HepG2 (cell line): ENCODE measurements around the gene PHACTR1. TPM values are rescaled to one million over a fixed set of nuclear protein-coding genes. Genes with fewer than 3 reads are reported as not detected.

ENCODE experiments used
- ATM ChIP-seq: fragments of 450-650 bp; IDR thresholded peaks from 2 replicates; pipeline ENCODE4 v1.7.1; 2017; ENCODE audit warnings: mild to moderate bottlenecking, borderline replicate concordance
- CC2D1A ChIP-seq: sonication (generic); formaldehyde crosslinking; IDR thresholded peaks from 2 replicates; pipeline ENCODE4 v1.8.1; 2023; ENCODE audit warnings: mild to moderate bottlenecking, missing genetic modification reagents
- CREBL2 ChIP-seq: sonication (generic); formaldehyde crosslinking; IDR thresholded peaks from 2 replicates; pipeline ENCODE4 v1.8.1; 2023; ENCODE audit warnings: missing genetic modification reagents, mild to moderate bottlenecking, borderline replicate concordance
- E2F5 ChIP-seq: sonication (generic); formaldehyde crosslinking; conservative IDR thresholded peaks from 2 replicates; pipeline ENCODE4 v1.4.0; 2020; ENCODE audit warnings: missing genetic modification reagents
- KLF15 ChIP-seq: sonication (generic); formaldehyde crosslinking; IDR thresholded peaks from 2 replicates; pipeline ENCODE4 v1.8.1; 2023; ENCODE audit warnings: borderline replicate concordance, mild to moderate bottlenecking, inconsistent platforms, missing genetic modification reagents, mixed read lengths
- MAX ChIP-seq: IDR thresholded peaks from 2 replicates; pipeline ENCODE4 v1.6.1; 2012; ENCODE audit warnings: inconsistent platforms
- MEIS1 ChIP-seq: sonication (generic); formaldehyde crosslinking; IDR thresholded peaks from 2 replicates; pipeline ENCODE4 v1.9.0; 2021; ENCODE audit warnings: mild to moderate bottlenecking, missing genetic modification reagents, moderate library complexity, borderline replicate concordance
- PRPF4 ChIP-seq: fragments of 200-400 bp; formaldehyde crosslinking; IDR thresholded peaks from 2 replicates; pipeline ENCODE4 v1.6.1; 2016; ENCODE audit warnings: low read length, low read depth; ENCODE audit not compliant: poor library complexity, severe bottlenecking
- RBM39 ChIP-seq: fragments of 200-400 bp; formaldehyde crosslinking; IDR thresholded peaks from one replicate; pipeline ENCODE4 v1.6.1; 2018; ENCODE audit warnings: antibody characterized with exemption, mild to moderate bottlenecking, low read depth, low read length; ENCODE audit not compliant: poor library complexity, severe bottlenecking
- SNAPC4 ChIP-seq: sonication (generic); formaldehyde crosslinking; IDR thresholded peaks from 2 replicates; pipeline ENCODE4 v1.4.0; 2020; ENCODE audit warnings: mild to moderate bottlenecking, missing genetic modification reagents
- TOE1 ChIP-seq: sonication (generic); formaldehyde crosslinking; IDR thresholded peaks from 2 replicates; pipeline ENCODE4 v1.4.0; 2020; ENCODE audit warnings: mild to moderate bottlenecking, missing genetic modification reagents
- TOPORS ChIP-seq: sonication (generic); formaldehyde crosslinking; IDR thresholded peaks from 2 replicates; pipeline ENCODE4 v1.8.0; 2023; ENCODE audit warnings: mild to moderate bottlenecking, missing genetic modification reagents
- ZBTB10 ChIP-seq: sonication (generic); formaldehyde crosslinking; IDR thresholded peaks from 2 replicates; pipeline ENCODE4 v1.4.0; 2020; ENCODE audit warnings: missing genetic modification reagents, borderline replicate concordance
- ZNF12 ChIP-seq: sonication (generic); formaldehyde crosslinking; IDR thresholded peaks from 2 replicates; pipeline ENCODE4 v1.5.0; 2020; ENCODE audit warnings: missing genetic modification reagents
- ZNF672 ChIP-seq: sonication (generic); formaldehyde crosslinking; IDR thresholded peaks from 2 replicates; pipeline ENCODE4 v1.8.1; 2022; ENCODE audit warnings: missing genetic modification reagents
- ZNF749 ChIP-seq: sonication (generic); formaldehyde crosslinking; IDR thresholded peaks from 2 replicates; pipeline ENCODE4 v1.8.0; 2022; ENCODE audit warnings: mild to moderate bottlenecking, missing genetic modification reagents, moderate library complexity, borderline replicate concordance
- ZNF784 ChIP-seq: sonication (generic); formaldehyde crosslinking; IDR thresholded peaks from 2 replicates; pipeline ENCODE4 v1.5.1; 2020; ENCODE audit warnings: missing genetic modification reagents, mild to moderate bottlenecking, borderline replicate concordance
- ZNF816 ChIP-seq: sonication (generic); formaldehyde crosslinking; IDR thresholded peaks from 2 replicates; pipeline ENCODE4 v1.8.0; 2022; ENCODE audit warnings: missing genetic modification reagents, mild to moderate bottlenecking, borderline replicate concordance
- ZNF83 ChIP-seq: sonication (generic); formaldehyde crosslinking; IDR thresholded peaks from 2 replicates; pipeline ENCODE4 v1.4.0; 2020; ENCODE audit warnings: missing genetic modification reagents, mild to moderate bottlenecking, borderline replicate concordance
- ZNF841 ChIP-seq: sonication (generic); formaldehyde crosslinking; IDR thresholded peaks from 2 replicates; pipeline ENCODE4 v1.8.1; 2023; ENCODE audit warnings: missing genetic modification reagents, borderline replicate concordance
- polyA plus RNA-seq, 8 experiments: library from polyadenylated mRNA; depleted of rRNA in 3 of 8; stranded (reverse) in 7 of 8; unstranded in 1 of 8; fragments of >200 nt; fragmentation: Illumina TruSeq in 4 of 8; extraction: Trizol in 4 of 8; gene quantifications; 2 replicates each; pipeline versions ENCODE4 v1.2.1 to v1.2.3, GENCODE V29; 2011 to 2016; ENCODE audit warnings: low read depth in 4 of 8, missing spikeins in 1 of 8, mixed read lengths in 1 of 8; ENCODE audit not compliant: insufficient read depth in 1 of 8
- total RNA-seq, 5 experiments: library from RNA; depleted of rRNA; stranded (reverse); fragments of >200 nt; fragmentation: Illumina TruSeq; extraction: Trizol; gene quantifications; 2 replicates each; pipeline ENCODE4 v1.2.3, GENCODE V29; 2016; ENCODE audit warnings: low read depth in 1 of 5

PHACTR1 gene
- total and polyA plus RNA-seq, 2 of the 13 experiments (the other 11 are each of a cell fraction or from before 2014, with no cell fraction given), result 0.09 TPM; not detected in 1

- TF ChIP-seq MAX, result peak; percentile 54
- TF ChIP-seq ZNF83, result no peak
- TF ChIP-seq ATM, result no peak
- no peak for TF ChIP-seq ZNF672
- no peak for TF ChIP-seq SNAPC4 (CRISPR knock-in tag)
- TF ChIP-seq KLF15 (CRISPR knock-in tag), result no peak
- no peak for TF ChIP-seq PRPF4
- no peak for TF ChIP-seq ZBTB10 (CRISPR knock-in tag)
- TF ChIP-seq TOPORS (CRISPR knock-in tag), result no peak
- no peak for TF ChIP-seq ZNF841 (CRISPR knock-in tag)
- TF ChIP-seq ZNF749, result no peak
- no peak for TF ChIP-seq CREBL2 (CRISPR knock-in tag)
- TF ChIP-seq MEIS1, result peak; percentile 83; the same call in 1 of the 2 replicates
- TF ChIP-seq RBM39, result no peak
- TF ChIP-seq TOE1 (CRISPR knock-in tag), result no peak
- no peak for TF ChIP-seq ZNF816
- TF ChIP-seq E2F5 (CRISPR knock-in tag), result no peak
- TF ChIP-seq CC2D1A (CRISPR knock-in tag), result no peak
- 0 out of 2 replicates have a peak, but pooled peaks have one; percentile 75 for TF ChIP-seq ZNF12 (CRISPR knock-in tag)
- TF ChIP-seq ZNF784, result no peak
Measured at GRCh38 chr6:13289789-13290318, 573.3 kb downstream of the PHACTR1 start (continued).
